GM15510 (cell line): ENCODE data around the gene TENT5A.

Experiments used
- POLR2A ChIP-seq: IDR thresholded peaks from 3 replicates; pipeline ENCODE4 v1.6.1; 2011; ENCODE audit warnings: borderline replicate concordance; ENCODE audit not compliant: insufficient read length; ENCODE audit errors: extremely low read depth

Gene TENT5A

GRCh38 chr6:81762606-81763005, 10.1 kb upstream of the TENT5A start:
- no peak for TF ChIP-seq POLR2A

DNA sequence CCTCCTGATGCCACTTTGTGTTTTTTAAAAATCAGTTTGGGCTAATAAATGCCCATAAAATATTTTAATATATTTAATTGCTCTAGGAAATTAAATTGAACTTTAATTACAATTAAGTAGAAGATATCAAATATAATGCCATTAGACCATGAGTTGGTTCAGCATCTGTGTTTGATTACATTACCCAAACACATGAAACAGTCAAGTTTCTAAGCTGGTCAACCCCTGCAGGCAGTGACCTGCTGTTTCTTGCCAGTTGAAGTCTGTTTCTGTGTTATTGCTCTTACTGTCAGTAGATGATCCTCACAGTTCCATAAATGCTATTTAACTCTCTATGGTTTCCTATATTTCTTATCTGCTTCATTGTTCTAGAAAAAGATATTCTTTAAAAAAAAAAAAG, 9.7 kb upstream of the TENT5A start:
- TF ChIP-seq POLR2A = no peak

DNA sequence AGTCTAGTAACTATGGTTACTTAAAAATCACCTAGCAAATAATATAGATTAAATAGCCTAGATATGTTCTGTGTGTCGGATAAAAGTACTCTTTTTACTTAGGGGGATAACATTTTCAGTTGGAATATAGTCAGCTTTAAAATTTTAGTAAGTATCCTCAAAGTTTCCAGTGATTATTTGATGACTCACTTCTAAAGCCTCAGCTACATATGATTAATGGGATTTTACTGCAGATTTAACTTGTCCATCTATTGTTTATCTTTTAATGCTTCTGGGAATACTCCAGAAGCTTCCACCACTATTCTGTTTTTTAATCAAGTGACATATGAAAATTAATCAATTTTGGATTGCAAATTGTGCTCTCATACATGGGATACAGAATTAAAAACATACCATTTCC, 8.7 kb upstream of the TENT5A start:
- TF ChIP-seq POLR2A = no peak

GRCh38 chr6:81759782-81760181, 7.3 kb upstream of the TENT5A start:
- no peak for TF ChIP-seq POLR2A

- TF ChIP-seq POLR2A = no peak
Observed at GRCh38 chr6:81758221-81758620, 5.7 kb upstream of the TENT5A start.

- no peak for TF ChIP-seq POLR2A
Observed at GRCh38 chr6:81756690-81757089, 4.2 kb upstream of the TENT5A start.

GRCh38 chr6:81755551-81755950, 3.1 kb upstream of the TENT5A start:
- no peak for TF ChIP-seq POLR2A

DNA sequence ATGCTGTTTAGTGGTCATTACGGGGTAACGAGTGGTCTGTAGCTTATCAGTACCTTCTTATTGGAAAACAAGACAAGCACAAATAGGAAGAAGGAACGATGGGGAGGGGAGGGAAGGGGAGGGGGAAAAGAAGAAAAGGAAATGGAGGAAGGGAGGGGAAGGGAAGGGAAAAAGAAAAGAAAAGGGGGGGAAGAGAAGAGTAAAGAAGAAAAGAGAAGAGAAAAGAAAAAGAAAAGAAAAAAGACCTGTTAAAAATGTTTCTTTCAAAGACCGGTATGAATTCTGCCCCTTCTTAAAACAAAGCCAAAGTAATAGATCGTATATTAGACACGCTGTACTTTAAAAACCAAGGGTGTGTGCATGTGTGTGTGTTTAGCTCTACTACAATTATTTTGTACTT, 2.4 kb upstream of the TENT5A start:
- no peak for TF ChIP-seq POLR2A

DNA sequence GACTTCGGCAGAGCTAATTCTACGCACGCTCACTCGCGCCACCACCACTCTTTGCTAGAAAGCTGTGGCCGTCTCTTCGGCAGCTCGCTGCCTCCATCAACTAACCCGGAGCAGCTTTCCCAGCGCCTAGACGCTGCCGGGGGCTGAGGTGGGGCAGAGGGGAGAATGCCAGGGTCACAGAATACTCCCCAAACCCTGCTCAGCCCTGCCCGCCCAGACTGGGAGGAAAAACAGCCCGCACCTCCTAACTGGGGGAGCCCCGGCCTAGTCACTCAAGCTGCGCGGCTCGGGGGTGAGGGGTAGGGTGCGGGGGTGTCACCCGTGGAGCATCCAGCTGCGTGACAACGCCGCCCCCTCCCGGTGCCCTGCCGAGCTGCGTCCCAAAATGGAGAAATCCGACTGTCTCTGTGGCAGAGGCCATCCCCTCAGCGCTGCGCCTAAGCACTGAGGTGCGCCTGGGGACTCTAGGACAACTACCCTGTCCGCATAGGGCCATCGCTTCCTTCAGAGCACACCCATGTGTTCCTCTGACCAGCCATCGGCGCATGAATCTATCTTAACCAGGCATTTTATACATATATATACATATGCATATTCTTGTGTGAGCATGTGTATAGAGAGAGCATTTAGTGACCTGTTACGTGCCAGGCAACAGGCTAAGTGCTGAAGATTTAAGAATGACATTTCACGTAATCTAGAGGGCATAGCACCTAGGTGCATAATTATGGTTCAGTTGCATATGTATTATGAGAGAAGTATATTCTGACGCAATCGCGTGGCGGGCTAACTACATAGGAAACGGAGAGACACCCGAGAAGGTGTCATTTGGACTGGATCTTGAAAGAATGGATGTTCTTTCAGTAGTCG, 1.5 kb upstream of the TENT5A start:
- TF ChIP-seq POLR2A = no peak

DNA sequence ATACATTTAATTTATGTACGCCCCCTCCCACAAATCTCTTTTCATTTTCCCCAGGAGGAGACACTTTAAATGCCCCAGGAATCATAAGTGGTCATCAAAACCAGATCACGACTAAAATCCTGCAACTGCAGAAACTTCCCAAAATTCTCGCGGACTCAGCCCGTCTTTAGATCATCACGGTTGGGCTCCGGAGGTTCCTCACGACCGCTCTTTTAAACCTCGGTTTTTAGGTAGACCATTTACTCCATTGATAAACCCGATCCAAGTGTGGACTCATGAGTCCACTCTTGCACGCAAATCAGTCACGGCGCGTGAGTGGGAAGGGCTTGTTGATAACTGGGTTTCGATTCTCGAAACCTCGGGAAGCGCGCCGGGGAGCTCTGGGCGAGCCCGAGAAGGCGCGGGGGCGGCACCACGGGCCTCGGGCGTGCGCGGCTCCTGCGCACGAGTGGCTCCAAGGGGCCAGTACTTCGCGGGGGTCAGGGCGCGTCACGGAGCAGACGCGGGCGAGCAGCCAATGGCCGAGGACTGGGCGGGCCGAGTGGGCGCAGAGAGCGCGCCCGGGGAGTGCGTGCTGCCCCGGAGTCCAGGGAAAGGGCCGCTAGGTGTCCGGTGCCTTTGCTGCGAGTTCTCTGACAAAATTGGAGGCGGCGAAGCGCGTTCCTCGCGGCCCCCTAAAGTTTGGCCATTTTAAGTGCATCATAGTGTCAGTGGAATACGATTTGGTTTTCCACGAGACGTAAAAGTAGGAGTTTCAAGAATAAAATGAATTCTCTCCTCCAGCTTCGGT, 635 bp upstream of the TENT5A start:
- TF ChIP-seq POLR2A = peak; percentile 24

DNA sequence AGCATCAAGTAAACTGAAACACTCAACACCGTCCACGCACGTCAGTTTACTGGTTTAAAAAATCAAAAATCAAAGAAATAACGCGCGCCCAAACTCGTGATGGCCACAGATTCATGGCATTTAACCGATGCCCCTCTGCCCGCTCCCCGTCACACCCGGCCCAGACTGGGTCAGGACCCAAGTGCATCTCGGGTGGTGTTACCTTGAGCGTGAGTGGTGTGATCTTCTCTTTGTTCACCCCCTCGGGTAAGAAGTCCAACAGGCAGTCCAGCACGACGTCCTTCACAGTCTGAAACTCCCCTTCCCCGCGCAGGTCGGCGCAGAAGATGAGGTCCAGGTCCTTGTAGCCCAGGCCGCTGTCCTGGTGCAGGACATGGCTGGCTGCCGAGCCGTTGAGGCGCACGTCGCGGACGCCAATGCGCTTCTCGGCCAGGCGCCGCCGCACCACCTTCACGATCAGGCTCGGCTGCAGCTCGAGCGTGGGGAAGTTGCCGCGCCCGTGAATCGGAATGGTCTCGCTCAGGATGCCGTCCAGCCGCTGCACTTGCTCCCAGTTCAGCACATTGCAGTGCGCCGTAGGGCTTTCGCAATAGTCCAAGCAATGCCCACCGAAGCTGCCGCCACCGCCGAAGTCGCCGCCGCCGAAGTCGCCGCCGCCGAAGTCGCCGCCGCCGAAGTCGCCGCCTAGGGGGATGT, 945 bp downstream of the TENT5A start:
- no peak for TF ChIP-seq POLR2A

- TF ChIP-seq POLR2A = no peak
Observed at GRCh38 chr6:81750681-81751387, 1.6 kb downstream of the TENT5A start.

DNA sequence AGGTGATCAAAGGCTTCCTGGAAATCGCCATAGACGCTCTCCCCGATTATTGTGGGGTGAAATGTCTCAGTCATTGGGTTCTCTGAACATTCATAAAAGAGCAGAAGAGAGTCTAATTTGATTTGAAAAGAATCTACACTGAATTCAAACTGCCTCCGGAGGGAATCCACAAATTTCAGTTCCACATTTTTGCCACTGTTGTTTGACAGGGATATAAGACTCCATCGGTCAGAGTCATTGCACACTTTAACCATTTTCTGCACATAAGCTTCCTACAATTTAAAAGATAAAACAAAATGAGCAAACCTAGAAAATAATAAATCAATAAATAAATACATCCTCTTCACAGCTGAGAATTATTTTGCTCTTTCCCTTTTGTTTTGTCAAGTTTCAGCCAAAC, 2.3 kb downstream of the TENT5A start:
- no peak for TF ChIP-seq POLR2A

DNA sequence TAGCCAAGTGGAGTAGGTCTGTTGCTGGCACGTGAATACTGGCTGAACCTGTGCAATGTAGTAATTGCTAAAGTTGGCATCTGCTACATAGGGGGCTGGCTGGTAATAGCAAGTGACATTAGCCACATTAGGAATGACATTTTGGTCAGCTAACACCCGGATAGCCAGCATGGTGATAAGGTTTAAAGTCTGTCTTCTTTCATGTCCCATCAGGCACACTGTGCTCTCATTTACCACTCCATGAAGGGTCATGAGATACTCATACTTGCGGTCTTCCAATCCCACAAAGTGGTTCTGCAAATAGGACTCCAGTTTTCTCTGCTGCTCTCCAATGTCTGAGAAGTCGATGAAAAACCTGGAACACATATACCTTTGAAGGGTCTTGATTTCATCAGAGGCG, 2.8 kb downstream of the TENT5A start:
- TF ChIP-seq POLR2A = no peak

DNA sequence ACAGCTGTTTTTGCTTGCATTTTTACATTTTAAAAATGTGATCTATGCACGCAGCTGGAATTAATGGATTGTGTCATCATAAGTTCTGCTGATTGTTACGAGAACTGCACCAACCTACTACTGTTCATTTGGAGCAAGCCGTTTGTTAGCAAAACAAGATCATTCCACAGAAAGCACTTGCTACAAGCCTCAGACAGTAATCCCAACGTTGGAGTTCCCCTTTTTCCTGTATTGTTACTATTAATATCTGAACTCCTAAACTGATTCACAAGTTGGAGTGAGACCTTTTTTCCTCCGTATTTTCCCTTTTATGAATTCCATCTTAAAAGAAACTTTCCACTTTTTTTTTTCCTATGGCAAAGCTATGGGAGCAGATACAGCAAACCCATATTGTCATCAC, 3.5 kb downstream of the TENT5A start:
- no peak for TF ChIP-seq POLR2A
